Measurements from ENCODE around the gene DTNA.

- TF ChIP-seq POLR2A (IDR thresholded peaks at IDR 0.05; ENCODE audit: low read depth, low read length) (no peak), POLR2AphosphoS5 (IDR thresholded peaks at IDR 0.05; ENCODE audit: low read depth, low read length) (no peak)
Measured at GRCh38 chr18:34837769-34838272, 127.7 kb downstream of the DTNA start.

Data from GM12892 (cell line).